ENCODE data around the gene CNTN2. TPM values are rescaled to one million over a fixed set of nuclear protein-coding genes. Genes with fewer than 3 reads are reported as not detected.

CNTN2 gene
- total RNA-seq, 1 experiment from 2014 or later = not detected

DNA sequence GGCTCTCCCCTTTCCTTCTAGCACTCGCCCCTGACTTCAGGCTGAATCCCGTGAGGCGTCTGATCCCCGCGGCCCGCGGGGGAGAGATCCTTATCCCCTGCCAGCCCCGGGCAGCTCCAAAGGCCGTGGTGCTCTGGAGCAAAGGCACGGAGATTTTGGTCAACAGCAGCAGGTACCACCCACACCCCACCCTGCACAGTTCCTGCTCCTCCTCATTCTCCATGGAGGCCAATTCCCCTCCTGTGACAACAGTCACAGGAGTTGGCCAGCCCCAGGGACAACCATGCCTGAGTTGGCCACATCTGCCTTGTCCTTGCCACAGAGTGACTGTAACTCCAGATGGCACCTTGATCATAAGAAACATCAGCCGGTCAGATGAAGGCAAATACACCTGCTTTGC is 21.3 kb downstream of the CNTN2 start:
- Histone ChIP-seq H3K27me3 (ENCODE audit: control insufficient read depth, insufficient read depth, low read length) (no peaks in the 10 kb centered on the region), H3K4me1 (ENCODE audit: control insufficient read depth, insufficient read depth, low read length) (no peaks in the 10 kb centered on the region; the same call in 1 of the 2 replicates), H3K36me3 (ENCODE audit: control insufficient read depth, insufficient read depth, low read length) (no peaks in the 10 kb centered on the region), H3K27ac (ENCODE audit: low read length) (no peak overlapping the region), H3K9me3 (ENCODE audit: control insufficient read depth, insufficient read depth, low read depth, low read length) (no peaks in the 10 kb centered on the region), H3K4me3 (ENCODE audit: low read depth in 2 of 2, low read length in 2 of 2) (no peak overlapping the region)
- POLR2A ChIA-PET = no interaction called here
- ATAC-seq = no peak
- BruUV-seq (replicated peaks) = no TSS peak
- CTCF ChIA-PET = interaction anchor here (4.4 kb wide), 1 partner anchor 74 kb away, joined by 78 read pairs; no protein-coding TSS in a partner anchor
- TF ChIP-seq SIN3A (IDR thresholded peaks at IDR 0.05; ENCODE audit: borderline replicate concordance, insufficient read depth, low read depth, low read length) = no peak
- in situ Hi-C loops (cut with HindIII; ENCODE audit: low pct_unique_long_range_greater_than_20kb, low sequenced_read_pairs) = no loop called here
- DNase-seq (ENCODE audit: low read depth, low spot score) = no peak
- intact Hi-C loops (cut with micrococcal nuclease; ENCODE audit: unreplicated experiment) = loop anchor here (10.0 kb wide), 1 partner anchor 260 kb away; no protein-coding TSS in a partner anchor

GRCh38 chr1:205064741-205065316 is 21.8 kb downstream of the CNTN2 start:
- no peaks in the 10 kb centered on the region; the same call in 1 of the 2 replicates for H3K4me1 ChIP-seq (ENCODE audit: control insufficient read depth, insufficient read depth, low read length)
- in situ Hi-C loops (cut with HindIII; ENCODE audit: low pct_unique_long_range_greater_than_20kb, low sequenced_read_pairs) (no loop called here), intact Hi-C loops (cut with micrococcal nuclease; ENCODE audit: unreplicated experiment) (loop anchor here (5.0 to 10.0 kb wide), 2 partner anchors 192 to 260 kb away; no protein-coding TSS in a partner anchor)
- H3K4me3 ChIP-seq (ENCODE audit: low read depth in 2 of 2, low read length in 2 of 2) = no peak overlapping the region
- TF ChIP-seq SIN3A (IDR thresholded peaks at IDR 0.05; ENCODE audit: borderline replicate concordance, insufficient read depth, low read depth, low read length) (no peak), POLR2AphosphoS5 (IDR thresholded peaks at IDR 0.05; ENCODE audit: low read depth, low read length) (no peak), TCF7L2 (IDR thresholded peaks at IDR 0.05; ENCODE audit: low read depth, low read length) (no peak), CTCF (IDR thresholded peaks at IDR 0.05) (no peak)
- TF ChIP-seq, protein P1, sequence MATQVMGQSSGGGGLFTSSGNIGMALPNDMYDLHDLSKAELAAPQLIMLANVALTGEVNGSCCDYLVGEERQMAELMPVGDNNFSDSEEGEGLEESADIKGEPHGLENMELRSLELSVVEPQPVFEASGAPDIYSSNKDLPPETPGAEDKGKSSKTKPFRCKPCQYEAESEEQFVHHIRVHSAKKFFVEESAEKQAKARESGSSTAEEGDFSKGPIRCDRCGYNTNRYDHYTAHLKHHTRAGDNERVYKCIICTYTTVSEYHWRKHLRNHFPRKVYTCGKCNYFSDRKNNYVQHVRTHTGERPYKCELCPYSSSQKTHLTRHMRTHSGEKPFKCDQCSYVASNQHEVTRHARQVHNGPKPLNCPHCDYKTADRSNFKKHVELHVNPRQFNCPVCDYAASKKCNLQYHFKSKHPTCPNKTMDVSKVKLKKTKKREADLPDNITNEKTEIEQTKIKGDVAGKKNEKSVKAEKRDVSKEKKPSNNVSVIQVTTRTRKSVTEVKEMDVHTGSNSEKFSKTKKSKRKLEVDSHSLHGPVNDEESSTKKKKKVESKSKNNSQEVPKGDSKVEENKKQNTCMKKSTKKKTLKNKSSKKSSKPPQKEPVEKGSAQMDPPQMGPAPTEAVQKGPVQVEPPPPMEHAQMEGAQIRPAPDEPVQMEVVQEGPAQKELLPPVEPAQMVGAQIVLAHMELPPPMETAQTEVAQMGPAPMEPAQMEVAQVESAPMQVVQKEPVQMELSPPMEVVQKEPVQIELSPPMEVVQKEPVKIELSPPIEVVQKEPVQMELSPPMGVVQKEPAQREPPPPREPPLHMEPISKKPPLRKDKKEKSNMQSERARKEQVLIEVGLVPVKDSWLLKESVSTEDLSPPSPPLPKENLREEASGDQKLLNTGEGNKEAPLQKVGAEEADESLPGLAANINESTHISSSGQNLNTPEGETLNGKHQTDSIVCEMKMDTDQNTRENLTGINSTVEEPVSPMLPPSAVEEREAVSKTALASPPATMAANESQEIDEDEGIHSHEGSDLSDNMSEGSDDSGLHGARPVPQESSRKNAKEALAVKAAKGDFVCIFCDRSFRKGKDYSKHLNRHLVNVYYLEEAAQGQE (IDR thresholded peaks at IDR 0.05; ENCODE audit: insufficient read depth in 1 of 2, low read depth in 2 of 2, low read length in 1 of 2) = no peak
- ATAC-seq (no peak), DNase-seq (ENCODE audit: low read depth, low spot score) (no peak)
- H3K36me3 ChIP-seq (ENCODE audit: control insufficient read depth, insufficient read depth, low read length) = no peaks in the 10 kb centered on the region
- ChIA-PET POLR2A (no interaction called here), CTCF (no interaction called here)
- H3K9me3 ChIP-seq (ENCODE audit: control insufficient read depth, insufficient read depth, low read depth, low read length) = no peaks in the 10 kb centered on the region
- no peak overlapping the region for H3K27ac ChIP-seq (ENCODE audit: low read length)
- H3K27me3 ChIP-seq (ENCODE audit: control insufficient read depth, insufficient read depth, low read length) = no peaks in the 10 kb centered on the region
- no TSS peak for BruUV-seq (replicated peaks)

DNA sequence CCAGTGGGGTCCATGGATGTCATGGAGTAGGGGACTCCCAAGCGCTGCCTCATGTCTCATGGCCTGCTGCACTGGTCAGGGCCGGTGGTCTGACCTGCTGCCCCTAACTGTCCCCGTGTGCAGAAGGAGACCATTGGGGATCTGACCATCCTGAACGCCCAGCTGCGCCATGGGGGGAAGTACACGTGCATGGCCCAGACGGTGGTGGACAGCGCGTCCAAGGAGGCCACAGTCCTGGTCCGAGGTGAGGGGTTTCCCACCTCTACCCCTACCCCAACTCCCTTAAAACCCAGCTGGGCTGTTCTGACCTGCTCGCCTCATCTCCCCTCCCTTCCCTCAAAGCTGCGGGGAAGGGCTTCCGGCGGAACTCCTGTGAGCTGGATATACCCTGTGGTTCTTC is 22.7 kb downstream of the CNTN2 start:
- no peak overlapping the region for H3K4me3 ChIP-seq (ENCODE audit: low read depth in 2 of 2, low read length in 2 of 2)
- H3K4me1 ChIP-seq (ENCODE audit: control insufficient read depth, insufficient read depth, low read length) = no peaks in the 10 kb centered on the region; the same call in 1 of the 2 replicates
- TF ChIP-seq POLR2AphosphoS5 (IDR thresholded peaks at IDR 0.05; ENCODE audit: low read depth, low read length) (no peak), SIN3A (IDR thresholded peaks at IDR 0.05; ENCODE audit: borderline replicate concordance, insufficient read depth, low read depth, low read length) (no peak), TCF7L2 (IDR thresholded peaks at IDR 0.05; ENCODE audit: low read depth, low read length) (no peak)
- ChIA-PET POLR2A (no interaction called here), CTCF (interaction anchor here (0.6 to 1.2 kb wide), 3 partner anchors 10 to 205 kb away, joined by 3 to 9 read pairs (median 8); no protein-coding TSS in a partner anchor)
- no peaks in the 10 kb centered on the region for H3K9me3 ChIP-seq (ENCODE audit: control insufficient read depth, insufficient read depth, low read depth, low read length)
- no peaks in the 10 kb centered on the region for H3K36me3 ChIP-seq (ENCODE audit: control insufficient read depth, insufficient read depth, low read length)
- no peak overlapping the region for H3K27ac ChIP-seq (ENCODE audit: low read length)
- intact Hi-C loops (cut with micrococcal nuclease; ENCODE audit: unreplicated experiment) (loop anchor here (5.0 to 10.0 kb wide), 2 partner anchors 192 to 261 kb away; no protein-coding TSS in a partner anchor), in situ Hi-C loops (cut with HindIII; ENCODE audit: low pct_unique_long_range_greater_than_20kb, low sequenced_read_pairs) (no loop called here)
- no TSS peak for BruUV-seq (replicated peaks)
- no peaks in the 10 kb centered on the region for H3K27me3 ChIP-seq (ENCODE audit: control insufficient read depth, insufficient read depth, low read length)
- ATAC-seq (no peak), DNase-seq (ENCODE audit: low read depth, low spot score) (no peak)

Measured in Panc1 (cell line).